ENCODE measurements around the gene TULP4. TPM values are rescaled to one million over a fixed set of nuclear protein-coding genes. Genes with fewer than 3 reads are reported as not detected.

Gene TULP4
- total and polyA plus RNA-seq, 7 donors, result 2.4 to 142 (median 98.7) TPM

DNA sequence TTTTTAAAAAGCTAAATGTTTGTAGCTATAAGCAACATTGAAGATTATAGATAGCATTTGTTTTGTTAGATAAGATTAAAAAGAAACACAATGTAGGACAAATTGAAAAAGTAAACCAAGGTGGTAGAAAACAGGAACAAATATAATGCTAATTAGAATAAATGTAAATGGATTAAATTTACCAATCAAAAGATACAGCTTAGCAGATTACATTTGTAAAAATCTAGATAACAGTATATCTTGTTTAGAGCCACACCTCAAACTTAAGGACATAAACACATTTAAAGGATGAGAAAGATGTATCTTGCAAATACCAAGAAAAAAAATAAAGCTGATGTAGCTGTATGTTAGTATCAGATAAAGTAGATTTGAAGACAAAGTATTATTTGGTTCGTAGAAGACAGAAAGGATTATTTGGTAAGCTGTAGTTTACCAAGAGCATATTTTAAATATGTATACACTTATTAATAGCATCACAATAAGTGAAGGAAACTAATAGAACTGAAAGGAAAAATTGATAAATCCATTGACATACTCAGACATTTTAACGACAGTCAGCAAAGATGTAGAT lies 107.2 kb downstream of the TULP4 start:
- no peaks in the 10 kb centered on the region for H3K4me1 ChIP-seq
- intact Hi-C loops (cut with DNase I), result no loop called here
- H3K4me3 ChIP-seq, result no peak overlapping the region
- no peak overlapping the region for H3K27ac ChIP-seq
- DNase-seq, result no peak
- TF ChIP-seq EP300 (IDR thresholded peaks at IDR 0.05) (no peak), POLR2AphosphoS5 (IDR thresholded peaks at IDR 0.05) (no peak), POLR2A (IDR thresholded peaks at IDR 0.05) (no peak)
- TF ChIP-seq, protein P1, sequence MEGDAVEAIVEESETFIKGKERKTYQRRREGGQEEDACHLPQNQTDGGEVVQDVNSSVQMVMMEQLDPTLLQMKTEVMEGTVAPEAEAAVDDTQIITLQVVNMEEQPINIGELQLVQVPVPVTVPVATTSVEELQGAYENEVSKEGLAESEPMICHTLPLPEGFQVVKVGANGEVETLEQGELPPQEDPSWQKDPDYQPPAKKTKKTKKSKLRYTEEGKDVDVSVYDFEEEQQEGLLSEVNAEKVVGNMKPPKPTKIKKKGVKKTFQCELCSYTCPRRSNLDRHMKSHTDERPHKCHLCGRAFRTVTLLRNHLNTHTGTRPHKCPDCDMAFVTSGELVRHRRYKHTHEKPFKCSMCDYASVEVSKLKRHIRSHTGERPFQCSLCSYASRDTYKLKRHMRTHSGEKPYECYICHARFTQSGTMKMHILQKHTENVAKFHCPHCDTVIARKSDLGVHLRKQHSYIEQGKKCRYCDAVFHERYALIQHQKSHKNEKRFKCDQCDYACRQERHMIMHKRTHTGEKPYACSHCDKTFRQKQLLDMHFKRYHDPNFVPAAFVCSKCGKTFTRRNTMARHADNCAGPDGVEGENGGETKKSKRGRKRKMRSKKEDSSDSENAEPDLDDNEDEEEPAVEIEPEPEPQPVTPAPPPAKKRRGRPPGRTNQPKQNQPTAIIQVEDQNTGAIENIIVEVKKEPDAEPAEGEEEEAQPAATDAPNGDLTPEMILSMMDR (IDR thresholded peaks at IDR 0.05), result no peak
- WGBS, 2 donors, result 95 to 98% methylated on average over 2 of the region's 2 CpGs
- peaks cover 0 to 7% (median 0%) of the 10 kb centered on the region in 4 donors for H3K36me3 ChIP-seq
- H3K9me3 ChIP-seq, result peaks cover 0 to 2% (median 0%) of the 10 kb centered on the region in 4 donors
- no peaks in the 10 kb centered on the region for H3K27me3 ChIP-seq

DNA sequence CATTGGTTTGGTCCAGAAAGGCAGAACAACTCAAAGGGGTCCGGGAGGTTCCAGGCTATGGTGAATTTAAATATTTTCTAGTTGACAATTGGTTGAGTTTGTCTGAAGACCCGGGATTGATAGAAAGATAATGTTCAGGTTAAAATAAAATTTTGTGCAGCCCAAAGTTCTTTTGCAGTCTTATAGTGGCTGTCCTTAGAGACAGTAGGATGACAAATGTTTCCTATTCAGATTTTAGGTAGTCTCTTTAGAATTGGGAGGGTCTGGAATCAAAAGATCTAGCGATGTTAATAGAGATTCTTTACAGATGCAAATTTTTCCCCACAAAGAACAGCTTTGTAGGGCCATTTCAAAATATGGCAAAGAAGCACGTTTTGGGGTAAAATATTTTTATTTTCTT lies 109.1 kb downstream of the TULP4 start:
- whole genome bisulfite sequencing, 2 donors, result 93 to 94% methylated on average over 4 of the region's 4 CpGs
- no peak for TF ChIP-seq POLR2AphosphoS5 (IDR thresholded peaks at IDR 0.05)
- TF ChIP-seq EP300 (IDR thresholded peaks at IDR 0.05), result no peak
- no peak for TF ChIP-seq POLR2A (IDR thresholded peaks at IDR 0.05)
- TF ChIP-seq, protein P1 (IDR thresholded peaks at IDR 0.05), result no peak
- Histone ChIP-seq H3K9me3 (peaks cover 0 to 2% (median 0%) of the 10 kb centered on the region in 4 donors), H3K4me3 (no peak overlapping the region), H3K36me3 (peaks cover 0 to 7% (median 0%) of the 10 kb centered on the region in 4 donors), H3K27me3 (no peaks in the 10 kb centered on the region), H3K4me1 (no peaks in the 10 kb centered on the region), H3K27ac (no peak overlapping the region)
- intact Hi-C loops (cut with DNase I), result no loop called here
- DNase-seq, result no peak

DNA sequence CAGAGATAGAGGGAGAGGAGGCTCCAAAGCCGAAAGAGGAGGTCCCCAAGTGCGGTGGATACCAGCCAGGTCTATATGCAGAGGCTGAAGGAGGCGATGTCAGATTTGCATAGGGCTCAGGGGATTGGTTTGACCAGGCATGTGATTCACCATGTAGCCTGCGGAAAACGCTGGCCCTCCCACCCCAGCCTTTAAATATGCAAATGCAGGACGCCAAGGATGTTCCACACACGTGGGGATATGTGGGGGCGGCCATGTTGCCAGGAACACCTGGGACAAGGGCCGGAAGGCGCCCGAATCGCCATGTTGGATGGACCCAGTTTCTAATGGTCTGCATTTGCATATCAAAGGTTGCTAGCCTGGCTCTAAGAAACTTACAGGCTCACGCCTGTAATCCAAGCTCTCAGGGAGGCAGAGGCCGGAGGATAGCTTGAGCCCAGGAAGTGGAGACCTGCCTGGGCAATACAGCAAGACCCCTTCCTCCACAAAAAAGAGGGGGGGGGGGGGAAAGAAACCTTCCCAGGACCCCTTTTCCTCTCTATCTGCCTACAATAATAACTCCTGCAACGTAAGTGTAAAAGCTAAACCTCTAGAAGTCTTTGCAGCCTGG lies 110.5 kb downstream of the TULP4 start:
- Histone ChIP-seq H3K4me1 (no peaks in the 10 kb centered on the region), H3K36me3 (no peaks in the 10 kb centered on the region), H3K9me3 (peaks cover 0 to 2% (median 0%) of the 10 kb centered on the region in 4 donors), H3K27me3 (no peaks in the 10 kb centered on the region), H3K27ac (no peak overlapping the region), H3K4me3 (no peak overlapping the region)
- DNase-seq, result no peak
- intact Hi-C loops (cut with DNase I), result no loop called here
- 90 to 96% methylated on average over 15 of the region's 15 CpGs for WGBS, 2 donors
- TF ChIP-seq, protein P1 (IDR thresholded peaks at IDR 0.05), result no peak
- TF ChIP-seq EP300 (IDR thresholded peaks at IDR 0.05) (no peak), POLR2AphosphoS5 (IDR thresholded peaks at IDR 0.05) (no peak), POLR2A (IDR thresholded peaks at IDR 0.05) (no peak)

GRCh38 chr6:158431036-158431435 lies 118.8 kb downstream of the TULP4 start:
- H3K4me3 ChIP-seq, result no peak overlapping the region
- no peaks in the 10 kb centered on the region for H3K9me3 ChIP-seq
- no peak for TF ChIP-seq POLR2A (IDR thresholded peaks at IDR 0.05)
- no peak for TF ChIP-seq POLR2AphosphoS5 (IDR thresholded peaks at IDR 0.05)
- TF ChIP-seq, protein P1 (IDR thresholded peaks at IDR 0.05), result no peak
- no peak for TF ChIP-seq EP300 (IDR thresholded peaks at IDR 0.05)
- intact Hi-C loops (cut with DNase I), result no loop called here
- peaks cover 0 to 8% (median 0%) of the 10 kb centered on the region in 4 donors for H3K36me3 ChIP-seq
- no peaks in the 10 kb centered on the region for H3K27me3 ChIP-seq
- no peak overlapping the region for H3K27ac ChIP-seq
- DNase-seq, result no peak
- WGBS, 2 donors, result 92% methylated on average over 4 of the region's 4 CpGs
- no peaks in the 10 kb centered on the region for H3K4me1 ChIP-seq

All from sigmoid colon (tissue), 7 donors.